HFFc6 (cell line): ENCODE data around the gene IGFL2. TPM values are rescaled to one million over a fixed set of nuclear protein-coding genes. Genes with fewer than 3 reads are reported as not detected.
"Not testable (repeated sequence)": the region's sequence is repeated elsewhere in the genome, so short reads cannot be mapped to it uniquely, and the experiment has no call there.

ENCODE experiments used
- DNase-seq: peaks from one replicate; pipeline ENCODE4 v3.0.0-alpha.2; 2018
- H3K27ac Mint-ChIP-seq: 2 replicates; pipeline ENCODE4 v1.8.0; 2020; ENCODE audit warnings: mild to moderate bottlenecking, mixed read lengths
- H3K27me3 Mint-ChIP-seq: 2 replicates; pipeline ENCODE4 v1.8.0; 2021; ENCODE audit warnings: mild to moderate bottlenecking, moderate library complexity, mixed read lengths; ENCODE audit not compliant: insufficient read depth
- H3K36me3 Mint-ChIP-seq: 2 replicates; pipeline ENCODE4 v1.8.0; 2021; ENCODE audit warnings: low read depth, mixed read lengths
- H3K4me1 Mint-ChIP-seq: 2 replicates; pipeline ENCODE4 v1.8.0; 2020; ENCODE audit warnings: low read depth, mixed read lengths
- H3K4me3 Mint-ChIP-seq: 2 replicates; pipeline ENCODE4 v1.8.0; 2020; ENCODE audit warnings: mild to moderate bottlenecking, moderate library complexity, mixed read lengths
- H3K9me3 Mint-ChIP-seq: 2 replicates; pipeline ENCODE4 v1.8.0; 2020; ENCODE audit warnings: mild to moderate bottlenecking, mixed read lengths
- CTCF ChIP-seq: fragments of 200-600 bp; sonication (generic); IDR thresholded peaks from 2 replicates; pipeline ENCODE4 v1.5.0; 2021; ENCODE audit warnings: antibody characterized with exemption, mild to moderate bottlenecking
- total RNA-seq, 6 experiments: library from RNA; stranded (reverse); fragmentation: NEBNext Ultra II Directional; extraction: Animal tissue kit (Norgen Biotek cat#: 25700); gene quantifications; 2 replicates in 1 of 6; 3 replicates in 5 of 6; pipeline ENCODE4 v1.2.3, GENCODE V29; 2021

IGFL2 gene
- total RNA-seq, 6 experiments from 2014 or later, result not detected

- H3K27me3 Mint-ChIP-seq, result peaks cover 72% of the 10 kb centered on the region
- peaks cover 17% of the 10 kb centered on the region for H3K4me1 Mint-ChIP-seq
- H3K4me3 Mint-ChIP-seq, result no peak overlapping the region
- H3K36me3 Mint-ChIP-seq, result no peaks in the 10 kb centered on the region
- no peak overlapping the region for H3K27ac Mint-ChIP-seq
- TF ChIP-seq CTCF, result no peak
- DNase-seq, result no peak
- no peaks in the 10 kb centered on the region for H3K9me3 Mint-ChIP-seq
These were observed 58.1 kb downstream of the IGFL2 start for GRCh38 chr19:46206176-46206575.

GRCh38 chr19:46206682-46207081 lies 58.6 kb downstream of the IGFL2 start:
- TF ChIP-seq CTCF, result no peak
- Mint-ChIP-seq H3K27me3 (peaks cover 67% of the 10 kb centered on the region), H3K9me3 (no peaks in the 10 kb centered on the region), H3K36me3 (no peaks in the 10 kb centered on the region), H3K4me3 (no peak overlapping the region), H3K27ac (no peak overlapping the region), H3K4me1 (peaks cover 12% of the 10 kb centered on the region)
- no peak for DNase-seq

GRCh38 chr19:46207858-46208257 lies 59.8 kb downstream of the IGFL2 start:
- peaks cover 64% of the 10 kb centered on the region for H3K27me3 Mint-ChIP-seq
- H3K27ac Mint-ChIP-seq, H3K4me3 Mint-ChIP-seq, H3K9me3 Mint-ChIP-seq, H3K36me3 Mint-ChIP-seq, H3K4me1 Mint-ChIP-seq, DNase-seq: not testable (repeated sequence)

GRCh38 chr19:46209051-46209450 lies 61.0 kb downstream of the IGFL2 start:
- Mint-ChIP-seq H3K4me3 (no peak overlapping the region), H3K9me3 (no peaks in the 10 kb centered on the region), H3K4me1 (no peaks in the 10 kb centered on the region; the same call in 1 of the 2 replicates), H3K36me3 (no peaks in the 10 kb centered on the region), H3K27me3 (peaks cover 67% of the 10 kb centered on the region), H3K27ac (no peak overlapping the region)
- no peak for DNase-seq
- no peak for TF ChIP-seq CTCF

GRCh38 chr19:46209472-46209871 lies 61.4 kb downstream of the IGFL2 start:
- no peak for TF ChIP-seq CTCF
- no peaks in the 10 kb centered on the region for H3K9me3 Mint-ChIP-seq
- no peaks in the 10 kb centered on the region; the same call in 1 of the 2 replicates for H3K4me1 Mint-ChIP-seq
- no peaks in the 10 kb centered on the region for H3K36me3 Mint-ChIP-seq
- H3K27me3 Mint-ChIP-seq, result peaks cover 69% of the 10 kb centered on the region
- no peak overlapping the region for H3K4me3 Mint-ChIP-seq
- no peak for DNase-seq
- no peak overlapping the region for H3K27ac Mint-ChIP-seq

GRCh38 chr19:46210669-46211068 lies 62.6 kb downstream of the IGFL2 start:
- H3K9me3 Mint-ChIP-seq, result no peaks in the 10 kb centered on the region
- no peak overlapping the region for H3K4me3 Mint-ChIP-seq
- H3K27ac Mint-ChIP-seq, result no peak overlapping the region
- no peak for TF ChIP-seq CTCF
- DNase-seq, result no peak
- H3K4me1 Mint-ChIP-seq, result no peaks in the 10 kb centered on the region; the same call in 1 of the 2 replicates
- H3K27me3 Mint-ChIP-seq, result peaks cover 67% of the 10 kb centered on the region
- H3K36me3 Mint-ChIP-seq, result no peaks in the 10 kb centered on the region

Other genes with a start within 250 kb of the IGFL2 start
- 10 to 100 TPM; 10.2 to 11.2 (median 10.5) TPM for gene MYPOP, start 245.6 kb upstream of the IGFL2 start, total RNA-seq
- not detected for gene NANOS2, start 233.5 kb upstream of the IGFL2 start, total RNA-seq
- under 1 TPM in 4 of 6 experiments, not detected in 2; 0.03 to 0.14 (median 0.10) TPM for gene NOVA2, start 174.4 kb upstream of the IGFL2 start, total RNA-seq
- 10 to 100 TPM in 3 of 6 experiments, 1 to 10 TPM in 3; 8.6 to 13.1 (median 11.0) TPM for gene CCDC61, start 152.8 kb upstream of the IGFL2 start, total RNA-seq
- not detected for gene PGLYRP1, start 125.2 kb upstream of the IGFL2 start, total RNA-seq
- gene IGFL4, start 107.2 kb upstream of the IGFL2 start, total RNA-seq, result not detected
- not detected for gene IGFL3, start 23.6 kb upstream of the IGFL2 start, total RNA-seq
- gene IGFL1, start 81.5 kb downstream of the IGFL2 start, total RNA-seq, result not detected
- 1 to 10 TPM in 4 of 6 experiments, under 1 TPM in 2; 0.14 to 3.3 (median 2.1) TPM for gene HIF3A, start 148.8 kb downstream of the IGFL2 start, total RNA-seq
- gene PPP5C, start 198.8 kb downstream of the IGFL2 start, total RNA-seq, result 10 to 100 TPM; 62.8 to 80.6 (median 76.3) TPM